HG03103 (cell line): ENCODE data around the gene EN1.

Source experiments
- ATAC-seq: cut with Tn5 transposase; IDR thresholded peaks from one replicate; pipeline ENCODE4 v1.9.1; 2021; ENCODE audit warnings: low read depth; ENCODE audit not compliant: unreplicated experiment

EN1 gene

DNA sequence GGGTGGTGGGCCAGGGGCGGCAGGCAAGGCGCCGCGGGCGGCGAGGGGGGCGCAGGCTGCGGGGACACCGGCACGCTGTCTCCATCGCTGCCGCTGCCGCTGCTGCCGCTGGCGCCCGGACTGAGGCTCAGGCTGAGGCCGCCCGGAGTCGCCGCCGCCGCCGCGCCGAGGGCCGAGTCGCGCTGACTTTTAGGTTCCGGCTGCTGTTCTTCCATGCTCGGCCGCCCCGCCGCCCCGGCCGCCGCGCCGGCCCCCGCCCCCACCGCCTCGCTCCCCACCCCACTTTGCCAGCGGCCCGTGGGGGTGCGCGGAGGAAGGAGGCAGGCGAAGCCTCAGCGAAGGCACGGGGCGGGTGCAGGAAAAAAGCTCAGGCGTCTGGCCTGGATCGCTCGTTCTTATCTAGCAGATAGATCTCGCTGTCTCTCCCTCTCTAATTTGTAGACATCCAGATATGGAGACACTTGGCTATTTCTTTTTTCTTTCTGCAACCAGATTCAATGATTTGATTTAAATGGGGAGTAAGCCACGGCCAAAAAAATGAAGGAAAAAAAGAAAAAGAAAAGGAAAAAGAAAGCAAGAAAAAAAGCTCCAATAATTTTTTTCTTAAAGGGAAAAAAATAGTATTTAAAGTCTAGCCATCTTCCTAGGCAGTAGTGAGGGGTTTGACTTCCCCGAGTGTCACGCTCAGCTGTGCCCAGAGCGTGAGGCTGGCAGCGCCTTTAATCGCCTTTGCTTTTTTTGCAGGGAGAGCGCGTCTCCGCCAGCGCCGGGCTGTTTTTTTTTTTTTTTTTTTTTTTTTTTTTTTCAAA is at the start of gene EN1:
TSS of gene EN1 (minus strand) at position 696 of the 809 bp plus-strand sequence. CDS start at position 215, 481 bp downstream.
- ATAC-seq, result no peak

DNA sequence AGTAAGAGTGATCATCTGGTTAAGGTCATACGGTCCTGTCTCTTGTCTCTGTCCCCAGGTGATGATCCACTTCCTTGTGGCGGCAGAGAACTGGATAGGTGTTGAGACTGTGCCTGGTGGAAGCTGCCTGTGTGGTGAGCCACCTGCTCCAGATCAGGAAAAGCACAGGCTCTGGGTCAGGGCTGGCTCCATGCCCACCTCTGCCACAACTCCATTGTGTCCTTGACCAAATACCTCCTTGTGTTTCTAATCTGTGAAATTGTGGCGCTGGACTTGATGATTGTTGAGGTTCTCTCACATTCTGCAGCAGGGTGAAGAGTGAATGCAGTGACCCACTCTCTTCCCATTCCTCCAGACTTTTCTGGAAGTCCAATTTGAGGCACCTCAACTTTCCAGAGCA is 45.7 kb upstream of the EN1 start:
- ATAC-seq, result no peak

DNA sequence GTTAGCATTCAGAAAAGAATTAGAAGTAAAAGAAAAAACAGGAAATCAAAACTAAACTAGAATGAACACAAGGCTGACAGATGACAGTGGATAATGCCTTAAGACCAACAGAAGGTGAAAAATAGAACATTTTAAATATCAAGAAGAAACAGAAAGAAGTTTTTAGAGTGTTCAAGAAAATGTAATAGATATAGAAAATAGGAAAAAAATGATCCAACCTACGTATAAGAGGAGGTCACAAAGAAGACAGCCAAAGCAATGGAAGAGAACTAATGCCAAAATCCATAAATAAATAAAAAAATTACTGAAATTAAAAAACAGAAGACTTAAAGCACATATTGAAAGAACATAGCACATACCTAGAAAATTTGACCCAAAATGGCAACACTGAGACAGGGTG is 42.5 kb upstream of the EN1 start:
- ATAC-seq, result no peak

DNA sequence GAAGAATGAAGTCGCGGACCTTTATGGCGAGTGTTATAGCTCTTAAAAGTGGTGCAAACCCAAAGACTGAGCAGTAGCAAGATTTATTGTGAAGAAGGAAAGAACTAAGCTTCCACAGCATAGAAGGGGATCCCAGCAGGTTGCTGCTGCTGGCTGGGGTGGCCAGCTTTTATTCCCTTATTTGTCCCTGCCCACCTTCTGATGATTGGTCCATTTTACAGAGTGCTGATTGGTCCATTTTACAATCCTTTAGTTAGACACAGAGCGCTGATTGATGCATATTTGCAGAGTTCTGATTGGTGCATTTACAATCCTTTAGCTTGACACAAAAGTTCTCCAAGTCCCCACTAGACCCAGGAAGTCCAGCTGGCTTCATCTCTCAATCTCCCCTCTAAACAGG is 36.3 kb upstream of the EN1 start:
- no peak for ATAC-seq

DNA sequence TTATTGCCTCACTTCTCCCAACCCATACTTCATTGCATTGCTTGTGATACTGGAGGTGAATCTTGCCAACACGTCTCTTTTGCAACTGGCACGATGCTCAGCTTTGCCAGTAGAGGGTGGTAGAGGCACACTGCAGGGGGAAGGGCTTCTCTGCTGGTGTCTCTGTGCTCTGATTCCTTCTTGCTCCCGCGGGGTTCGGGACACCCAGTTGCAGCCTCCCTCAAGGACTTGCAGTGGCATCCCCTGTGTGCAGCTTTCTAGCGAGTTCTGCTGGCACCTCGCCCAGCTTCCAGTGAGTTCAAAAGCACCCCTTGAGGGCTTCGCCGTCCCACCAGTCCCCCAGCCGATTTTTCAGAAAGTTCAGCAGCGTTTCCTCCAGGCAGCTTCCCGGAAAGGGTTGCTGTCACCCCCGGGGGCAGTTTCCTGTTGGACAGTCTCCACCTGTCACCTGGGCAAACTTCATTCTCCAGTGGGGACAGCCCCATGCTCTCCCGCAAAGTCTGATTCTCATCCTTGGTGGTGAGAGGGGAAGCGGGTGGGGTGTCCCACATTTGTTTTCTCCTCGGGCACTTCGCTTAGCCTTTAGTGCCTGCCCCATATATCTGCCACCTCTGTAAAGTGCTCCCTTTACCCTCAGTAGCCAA is 35.4 kb upstream of the EN1 start:
- peak; percentile 84 for ATAC-seq

DNA sequence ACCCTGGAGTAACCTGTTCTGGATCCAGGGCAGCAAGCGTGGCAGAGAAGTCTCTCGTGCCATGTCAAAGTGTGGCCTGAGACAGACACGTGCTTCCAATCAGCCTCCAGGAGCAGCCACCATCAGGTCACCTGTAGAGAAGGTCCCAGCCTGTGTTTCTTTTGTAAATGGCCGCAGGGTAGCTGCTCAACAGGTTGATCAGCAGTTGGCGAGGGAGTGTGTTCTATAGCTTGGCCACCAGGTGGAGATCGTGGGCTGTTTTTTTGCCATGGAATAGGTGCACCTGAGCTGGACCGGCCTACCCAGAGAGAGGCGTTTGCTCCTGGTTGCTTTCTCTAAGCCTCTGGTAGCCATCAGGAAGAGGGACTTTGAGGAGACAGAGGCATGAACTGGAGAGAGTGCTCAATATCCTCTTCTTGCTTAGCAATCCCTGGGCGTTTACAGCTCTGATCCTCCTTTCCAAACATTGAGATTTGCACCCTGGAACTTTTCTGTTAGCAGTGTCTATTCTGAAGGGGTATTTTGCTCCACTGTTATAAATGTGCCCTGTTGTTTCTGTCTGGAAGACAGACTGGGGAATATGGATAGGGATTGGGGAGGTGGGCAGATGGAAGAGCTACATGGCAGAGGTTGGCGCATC is 34.2 kb upstream of the EN1 start:
- peak; percentile 79 for ATAC-seq

DNA sequence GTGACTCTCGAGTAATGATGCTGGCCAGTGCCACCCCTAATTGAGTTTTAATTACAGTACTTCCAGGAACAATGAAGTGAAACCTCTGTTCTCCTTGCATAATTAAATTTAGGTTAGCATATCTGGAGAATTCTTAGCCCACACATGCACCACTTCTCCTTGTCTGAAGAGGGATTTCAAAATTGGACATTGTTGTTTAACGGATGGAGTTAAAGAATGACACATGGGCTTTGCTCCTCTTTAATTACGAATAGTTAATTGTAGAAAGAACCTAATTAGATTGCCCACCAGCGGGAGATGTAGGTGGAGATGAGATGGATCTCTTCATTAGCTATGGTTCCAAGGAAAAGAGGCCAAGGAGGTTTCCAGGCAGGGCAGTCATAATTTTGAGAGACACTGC is 33.1 kb upstream of the EN1 start:
- ATAC-seq, result no peak

DNA sequence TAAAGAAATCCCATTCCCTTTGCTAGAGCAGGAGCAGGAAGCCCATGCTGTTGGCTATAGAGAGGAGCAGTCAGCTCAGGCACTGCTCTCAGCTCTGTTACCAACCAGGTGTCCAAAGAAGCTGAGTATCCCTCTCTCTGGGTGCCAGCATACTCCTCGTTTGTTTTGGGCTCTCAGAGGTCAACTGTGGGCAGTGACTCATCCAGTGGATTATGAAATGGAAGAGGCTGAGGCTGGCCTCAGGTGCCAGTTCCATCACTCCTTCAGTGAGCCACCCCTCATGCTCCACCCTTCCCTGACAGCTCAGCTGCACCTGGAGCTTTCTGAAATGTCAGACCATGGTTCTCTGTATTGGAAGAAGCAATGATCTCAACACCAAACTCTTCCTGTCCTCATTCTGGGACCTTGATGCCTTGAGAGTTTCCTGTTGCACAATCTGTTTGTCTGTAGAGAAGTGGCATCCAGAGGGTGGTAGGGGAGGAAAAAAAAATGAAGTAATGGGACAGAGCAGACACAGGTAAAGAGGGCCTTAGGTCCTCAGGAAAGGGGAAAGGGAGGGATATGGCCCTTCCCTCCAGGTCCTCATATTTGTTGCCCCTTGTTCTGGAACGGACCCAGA is 31.2 kb upstream of the EN1 start:
- ATAC-seq, result no peak

DNA sequence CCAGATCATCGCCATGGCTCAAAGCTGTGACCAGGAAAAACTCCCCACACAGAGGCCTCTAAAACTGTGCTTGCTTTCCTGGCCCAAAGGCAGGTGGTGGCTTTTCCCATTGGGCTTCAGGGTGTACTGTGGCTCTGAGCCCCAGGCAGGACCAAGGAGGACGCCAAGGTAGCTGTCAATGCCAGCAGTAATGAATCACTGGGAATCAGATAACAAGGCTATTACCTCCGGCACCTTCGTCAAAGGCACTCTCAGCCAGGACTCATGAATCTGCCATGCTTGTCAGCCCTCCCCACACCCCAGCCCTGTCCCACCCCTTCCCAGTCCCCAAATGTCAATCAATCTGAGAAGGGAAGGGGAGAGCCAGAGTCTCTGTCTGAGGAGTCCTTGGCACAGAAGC is 27.9 kb upstream of the EN1 start:
- no peak for ATAC-seq

DNA sequence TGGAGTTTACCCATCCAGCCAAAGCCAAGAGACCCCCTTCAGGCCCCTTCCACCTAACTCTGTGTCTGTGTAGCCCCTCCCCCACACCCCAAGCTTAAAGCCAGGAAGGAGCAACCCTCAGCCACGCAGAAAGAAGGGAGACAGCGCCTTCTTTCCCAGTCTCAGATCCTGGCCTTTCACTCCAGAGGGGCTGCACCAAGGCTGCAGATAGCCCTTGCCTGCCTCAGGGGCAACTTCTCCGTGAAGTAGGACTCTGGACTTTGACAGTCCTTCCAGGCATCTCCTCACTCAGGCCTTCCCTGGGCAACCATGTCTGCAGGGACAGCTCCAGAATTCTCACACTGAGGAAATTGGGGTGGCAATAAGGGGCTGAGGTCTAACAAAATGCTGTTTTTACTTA is 26.9 kb upstream of the EN1 start:
- no peak for ATAC-seq

DNA sequence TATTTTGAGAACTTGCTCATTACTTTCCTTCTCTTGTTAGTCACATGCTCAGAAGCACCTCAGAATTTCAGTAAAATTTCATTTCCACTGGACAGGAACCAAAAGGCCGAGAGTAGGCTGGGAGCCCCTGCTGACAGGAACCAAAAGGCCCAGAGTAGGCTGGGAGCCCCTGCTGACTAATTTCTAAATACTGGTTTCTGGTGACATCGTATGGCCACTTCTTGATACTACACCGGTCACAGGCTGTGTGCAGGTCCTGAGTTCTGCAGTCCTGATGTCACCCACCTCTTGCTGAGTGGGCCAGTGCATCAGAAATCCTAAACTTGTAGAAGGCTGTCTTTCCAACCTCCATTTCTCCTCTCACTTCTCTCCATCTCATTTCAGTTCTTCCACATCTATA is 17.7 kb upstream of the EN1 start:
- ATAC-seq, result peak; percentile 86

DNA sequence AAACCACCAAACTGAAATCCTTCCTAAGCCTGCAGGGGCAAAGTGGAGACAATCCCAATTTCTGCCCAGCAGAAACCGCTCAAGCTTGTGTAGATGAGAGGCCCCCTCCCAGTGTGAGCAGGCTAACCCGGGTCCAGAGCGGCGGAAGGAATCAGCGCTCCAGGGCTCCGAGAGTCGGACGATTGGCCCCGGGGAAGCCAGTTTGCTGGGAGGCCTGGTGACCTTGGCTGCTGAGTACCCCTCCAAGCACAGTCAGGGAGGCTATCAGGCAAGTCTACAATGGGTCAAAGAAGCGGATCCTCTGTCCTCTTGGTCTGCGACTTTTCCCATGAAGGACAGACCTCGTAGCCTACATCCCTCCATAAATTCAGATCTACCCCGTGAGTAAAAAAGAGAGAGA is 16.8 kb upstream of the EN1 start:
- no peak for ATAC-seq

DNA sequence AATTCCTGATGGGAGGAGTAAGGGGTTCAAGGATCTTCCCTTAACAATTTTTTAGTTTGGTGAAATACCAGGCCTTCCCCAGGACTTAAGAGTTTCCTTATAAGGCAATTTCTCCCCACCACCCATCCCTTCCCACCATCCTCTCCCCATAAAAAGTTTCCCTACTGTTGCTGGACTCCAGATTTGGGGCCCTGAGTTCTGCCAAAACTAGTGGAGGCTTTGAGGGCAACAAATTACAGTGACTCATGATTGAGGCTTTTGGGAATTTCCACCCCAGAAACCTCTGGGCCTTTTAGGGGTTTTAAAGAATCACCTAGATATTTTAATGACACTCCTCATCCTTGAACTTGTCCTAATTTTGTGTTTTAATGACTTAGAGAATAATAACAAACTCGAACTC is 14.3 kb upstream of the EN1 start:
- ATAC-seq, result no peak

DNA sequence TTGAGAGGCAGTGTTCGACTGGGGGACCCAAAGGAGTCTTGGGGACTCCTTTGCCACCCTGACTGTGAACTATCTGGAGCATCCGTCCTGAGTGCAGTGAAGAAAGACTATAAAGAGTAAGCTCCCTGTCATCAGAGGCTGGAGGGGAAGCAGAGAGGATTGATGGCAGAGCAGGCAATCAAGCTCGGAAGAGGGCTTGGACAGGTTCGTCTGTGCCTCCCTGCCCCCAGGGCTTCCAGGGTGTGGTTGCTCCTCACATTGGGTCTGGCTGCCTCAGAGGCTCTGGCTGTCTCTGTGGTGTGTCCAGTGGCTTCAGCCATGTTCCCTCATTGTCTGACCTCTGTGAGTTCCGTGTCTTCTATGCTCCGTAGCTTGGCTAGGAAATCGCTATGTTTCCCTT is 13.8 kb upstream of the EN1 start:
- no peak for ATAC-seq

DNA sequence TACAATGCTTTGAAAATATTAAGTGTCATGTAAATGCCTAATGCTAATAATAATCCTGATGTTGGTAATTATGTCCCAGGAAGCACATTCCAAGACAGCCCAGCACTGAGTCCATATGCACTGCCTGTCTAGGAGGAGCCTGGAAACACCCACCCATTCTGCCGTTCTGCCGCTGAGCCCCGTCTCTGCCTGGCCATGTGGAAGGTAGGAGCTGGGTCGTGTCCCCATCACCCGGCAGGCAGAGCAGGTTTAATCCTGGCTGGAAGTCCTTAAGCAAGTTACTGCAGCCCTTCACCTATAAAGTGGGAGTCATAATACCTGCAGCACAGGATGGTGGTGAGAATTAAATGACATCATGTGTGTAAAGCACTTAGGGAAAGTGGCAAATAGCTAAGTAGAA is 13.1 kb upstream of the EN1 start:
- no peak for ATAC-seq

DNA sequence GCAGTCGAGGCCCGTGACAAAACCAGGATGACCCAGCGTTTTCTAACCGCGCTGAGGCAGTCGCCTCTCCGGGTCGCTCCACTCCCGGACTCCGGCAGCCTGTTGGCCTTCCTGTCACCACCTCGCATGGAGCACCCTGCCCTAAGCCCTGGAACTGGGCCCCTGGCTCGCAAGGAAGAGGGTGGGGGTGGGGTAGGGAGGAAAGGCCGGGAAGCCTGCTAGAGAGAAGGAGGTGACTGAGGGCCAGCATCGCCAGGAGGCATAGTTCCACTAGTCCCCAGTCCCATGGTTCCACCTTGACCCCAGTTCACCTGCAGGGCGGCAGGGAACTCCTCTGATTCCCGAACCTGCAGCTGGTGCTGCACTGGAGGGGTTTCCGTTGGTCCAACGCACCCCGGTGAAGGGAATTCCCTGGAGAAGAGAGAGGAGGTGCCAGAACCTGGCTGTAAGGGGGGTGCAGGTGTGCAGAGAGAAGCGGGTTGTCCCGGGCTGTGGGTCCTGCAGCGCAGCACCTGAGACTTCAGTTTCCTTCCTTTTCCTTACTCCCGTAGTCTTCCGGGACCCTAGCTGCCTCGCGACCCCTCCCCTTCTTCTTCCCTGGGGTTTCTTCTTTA is 11.8 kb upstream of the EN1 start:
- no peak for ATAC-seq

DNA sequence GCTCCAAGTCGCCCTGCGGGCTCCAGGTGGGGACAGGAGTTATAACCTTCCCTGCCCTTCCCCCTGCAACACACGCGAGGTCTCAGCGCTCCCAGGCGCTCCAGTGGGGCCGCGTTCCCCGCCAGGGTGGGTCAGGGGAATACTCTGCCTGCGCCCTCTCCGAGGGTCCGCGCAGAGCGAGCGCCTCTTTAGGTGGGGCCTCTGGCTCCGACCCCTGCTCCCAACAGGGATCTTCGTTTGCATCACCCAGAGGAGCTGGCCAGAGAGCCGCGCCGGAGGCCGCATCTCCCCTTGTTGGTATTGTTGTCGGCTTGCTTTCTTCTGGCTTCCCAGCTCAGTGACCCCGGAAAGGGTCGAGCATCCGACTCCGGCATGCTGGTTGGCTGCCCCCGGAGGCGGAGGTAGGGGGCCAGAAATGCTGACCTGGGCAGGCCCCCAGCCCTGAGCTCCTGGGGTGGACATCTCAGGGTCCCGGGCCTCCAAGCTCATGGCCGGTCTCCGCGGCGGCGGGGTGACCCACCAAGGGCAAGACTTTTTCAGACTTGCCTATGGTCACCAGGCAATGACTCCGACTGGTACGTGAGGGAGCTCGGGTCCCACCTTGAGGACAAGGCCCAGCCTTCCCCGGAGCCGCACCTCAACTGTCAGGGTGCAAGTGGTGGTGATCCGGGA is 11.2 kb upstream of the EN1 start:
- no peak for ATAC-seq

DNA sequence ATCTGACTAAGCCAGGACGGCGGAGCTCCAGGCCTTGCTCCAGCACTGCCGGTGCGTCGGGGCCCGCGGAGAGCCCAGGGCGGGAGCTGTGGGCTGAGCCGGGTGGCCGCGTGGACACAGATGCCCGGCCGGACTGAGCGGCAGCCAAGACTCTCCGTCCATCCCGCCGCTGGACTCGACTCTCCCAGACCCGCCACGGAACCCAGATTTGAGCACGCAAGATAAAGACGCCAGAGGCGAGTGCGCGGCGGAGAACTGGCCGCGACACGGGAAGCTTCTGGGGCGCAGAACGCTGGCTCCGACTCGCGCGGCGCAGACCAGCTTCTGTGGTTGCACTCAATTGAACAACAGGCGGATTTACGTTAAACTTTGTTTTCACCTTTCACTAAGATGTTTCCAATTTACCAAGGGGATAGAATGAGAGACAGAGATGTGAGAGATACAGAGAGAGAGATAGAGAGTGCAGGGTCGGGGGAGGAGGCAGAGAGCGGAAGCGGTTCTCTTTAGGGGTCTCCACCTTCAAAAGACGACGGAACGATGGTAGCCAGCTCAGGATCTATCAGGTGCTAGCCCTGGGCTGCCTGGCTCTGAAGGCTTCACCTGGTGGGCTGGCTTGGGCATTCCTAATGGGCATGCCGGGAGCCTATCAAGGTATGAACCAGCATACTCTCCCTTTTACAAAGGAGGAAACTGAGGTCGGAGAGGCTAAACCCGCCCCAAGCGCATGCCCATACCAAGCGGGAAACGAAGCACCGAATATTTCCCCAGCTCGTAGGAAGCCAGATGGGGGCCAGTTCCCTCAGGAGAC is 10.4 kb upstream of the EN1 start:
- no peak for ATAC-seq

DNA sequence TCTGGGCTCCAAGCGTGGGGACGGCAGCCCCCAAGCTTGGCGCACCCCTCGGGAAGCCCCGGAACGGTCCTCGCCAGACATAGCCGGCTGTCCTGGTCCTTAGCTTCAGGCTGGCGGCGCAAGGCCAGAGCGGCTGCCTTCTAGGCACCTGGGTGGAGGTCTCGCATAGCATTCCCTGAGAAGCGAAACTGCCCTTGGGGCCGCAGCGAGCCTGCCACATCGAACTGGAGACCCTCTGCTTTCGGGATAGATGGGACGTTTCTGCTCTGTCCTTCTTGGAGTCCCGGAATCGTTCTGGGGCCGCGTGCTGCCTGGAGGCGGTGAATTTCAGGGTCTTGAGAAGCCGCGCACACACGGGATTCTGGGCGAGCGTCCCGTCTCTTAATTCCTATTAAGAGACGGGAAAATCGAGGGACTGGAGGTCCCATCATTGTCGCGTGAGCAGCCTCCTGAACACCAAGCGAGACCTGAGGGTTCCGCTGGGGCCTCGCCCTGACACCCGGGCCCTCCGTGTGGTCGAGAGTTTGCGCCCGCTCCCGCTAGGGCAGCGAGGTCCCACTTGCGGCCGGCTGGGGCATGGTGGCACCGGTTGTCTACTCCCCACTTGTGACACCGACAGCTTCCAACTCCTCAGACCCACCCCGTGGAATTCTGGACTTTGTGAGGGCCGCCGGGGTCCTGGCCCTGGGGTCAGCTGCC is 9.7 kb upstream of the EN1 start:
- ATAC-seq, result no peak
